ENCODE results near the gene DNAH10. TPM values are rescaled to one million over a fixed set of nuclear protein-coding genes. Genes with fewer than 3 reads are reported as not detected.

Gene DNAH10
- total RNA-seq, 1 donor from 2014 or later, result 0.04 TPM

- Histone ChIP-seq H3K4me3 (ENCODE audit: low read depth, low read length) (no peak overlapping the region), H3K27me3 (ENCODE audit: control insufficient read depth, insufficient read depth, low read length) (no peaks in the 10 kb centered on the region), H3K36me3 (ENCODE audit: control insufficient read depth, insufficient read depth, low read length) (no peaks in the 10 kb centered on the region)
- TF ChIP-seq CTCF (IDR thresholded peaks at IDR 0.05; ENCODE audit: insufficient read depth, low read length, poor library complexity, severe bottlenecking), result peak; percentile 66
- DNase-seq (ENCODE audit: low read depth), result no peak
Observed at GRCh38 chr12:123983822-123984485, 221.9 kb downstream of the DNAH10 start.

DNA sequence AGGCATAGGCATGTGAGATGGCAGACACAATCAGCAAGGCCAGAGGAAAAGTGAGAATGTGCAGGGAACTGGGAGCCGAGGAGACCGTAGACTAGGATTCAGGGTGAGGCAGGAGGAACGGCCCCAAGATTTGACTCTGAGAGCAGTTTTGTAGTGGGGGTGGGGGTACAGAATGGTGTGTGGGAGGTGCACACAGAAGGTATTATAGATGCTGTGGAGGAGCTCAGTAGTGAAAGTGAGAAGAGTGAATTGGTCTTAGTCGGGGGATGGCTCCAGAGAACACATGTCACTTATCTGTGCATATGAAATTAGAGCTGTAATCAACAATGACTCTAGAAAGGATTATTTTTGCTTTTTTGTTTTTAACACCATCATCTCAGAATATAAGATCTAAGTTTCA, 222.8 kb downstream of the DNAH10 start:
- no peak for DNase-seq (ENCODE audit: low read depth)
- TF ChIP-seq CTCF (IDR thresholded peaks at IDR 0.05; ENCODE audit: insufficient read depth, low read length, poor library complexity, severe bottlenecking), result no peak
- no peaks in the 10 kb centered on the region for H3K36me3 ChIP-seq (ENCODE audit: control insufficient read depth, insufficient read depth, low read length)

More for the DNA sequence above, 222.8 kb downstream of the DNAH10 start:
- H3K4me3 ChIP-seq (ENCODE audit: low read depth, low read length), result no peak overlapping the region
- no peaks in the 10 kb centered on the region for H3K27me3 ChIP-seq (ENCODE audit: control insufficient read depth, insufficient read depth, low read length)

Other genes with a start within 250 kb of the DNAH10 start
- 10.2 and 12.1 TPM in 2 replicates for gene RILPL1, start 228.6 kb upstream of the DNAH10 start, total RNA-seq
- 242 and 259 TPM in 2 replicates for gene TMED2, start 177.7 kb upstream of the DNAH10 start, total RNA-seq
- gene DDX55, start 160.2 kb upstream of the DNAH10 start, total RNA-seq, result 16.2 and 25.6 TPM in 2 replicates
- gene EIF2B1, start 128.6 kb upstream of the DNAH10 start, total RNA-seq, result 75.6 and 80.0 TPM in 2 replicates
- 33.1 and 35.9 TPM in 2 replicates for gene GTF2H3, start 128.5 kb upstream of the DNAH10 start, total RNA-seq
- gene TCTN2, start 91.2 kb upstream of the DNAH10 start, total RNA-seq, result 12.3 and 13.4 TPM in 2 replicates
- 23.7 and 25.7 TPM in 2 replicates for gene ATP6V0A2, start 49.9 kb upstream of the DNAH10 start, total RNA-seq
- 30.8 and 43.0 TPM in 2 replicates for gene CCDC92, start 210.5 kb downstream of the DNAH10 start, total RNA-seq
- 97.5 and 122 TPM in 2 replicates for gene ZNF664, start 210.9 kb downstream of the DNAH10 start, total RNA-seq

Measured in kidney epithelial cell (primary cell).